GM12878 (cell line): ENCODE measurements around the gene RAB31. TPM values are rescaled to one million over a fixed set of nuclear protein-coding genes. Genes with fewer than 3 reads are reported as not detected.

Experiments
- ATAC-seq: fragments of 200-7000 bp; cut with Tn5 transposase; 3 replicates; pipeline ENCODE4 v1.9.1; 2020; ENCODE audit warnings: mild to moderate bottlenecking, moderate library complexity
- BruUV-seq: library from RNA; stranded (reverse); fragments of 400-500 nt; replicated peaks from 2 replicates; lab custom pipeline; 2021; lab: Mats Ljungman, UMichigan
- CTCF ChIA-PET: fragments of 300-600 bp; sonication (Branson Sonifier 250); formaldehyde crosslinking; extraction: SDS; loops from one replicate; lab custom pipeline; 2021; ENCODE audit warnings: inconsistent platforms; lab: Yijun Ruan, JAX
- POLR2A ChIA-PET: fragments of 350-600 bp; formaldehyde crosslinking; extraction: SDS; loops from one replicate; lab custom pipeline; 2021; ENCODE audit warnings: inconsistent platforms; lab: Charles Lee
- RAD21 ChIA-PET: fragments of 300-600 bp; sonication (Branson Sonifier 250); formaldehyde crosslinking; loops from one replicate; lab custom pipeline; 2023; ENCODE audit warnings: antibody characterized with exemption; ENCODE audit not compliant: unreplicated experiment; lab: Charles Lee
- SMC1A ChIA-PET: fragments of 300-600 bp; sonication (Branson Sonifier 250); formaldehyde crosslinking; loops from one replicate; lab custom pipeline; 2023; ENCODE audit not compliant: unreplicated experiment, uncharacterized antibody; lab: Charles Lee
- DNase-seq: peaks from one replicate; pipeline ENCODE4 v3.0.0-alpha.2; 2011; ENCODE audit warnings: low read depth, low spot score
- FAIRE-seq: peaks from 3 replicates; lab custom pipeline; 2011; peaks lifted over from hg19 to GRCh38; lab: Jason Lieb, UNC
- H2AFZ ChIP-seq: 2 replicates; pipeline ENCODE4 v1.6.0; 2011; ENCODE audit warnings: low read depth, low read length, control low read depth; ENCODE audit not compliant: control insufficient read depth
- H3K27ac ChIP-seq: 2 replicates; pipeline ENCODE4 v1.5.1; 2011; ENCODE audit warnings: control low read depth; ENCODE audit not compliant: control insufficient read depth, insufficient read depth
- H3K27me3 ChIP-seq, 2 experiments: replicated peaks in 1 of 2; 2 replicates each; pipeline versions ENCODE4 v1.6.0 to v1.6.1; 2011; ENCODE audit warnings: low read length in 1 of 2; ENCODE audit not compliant: control insufficient read depth in 2 of 2, insufficient read depth in 2 of 2
- H3K36me3 ChIP-seq, 2 experiments: 2 replicates each; pipeline ENCODE4 v1.5.1; 2011; ENCODE audit warnings: low read length in 1 of 2; ENCODE audit not compliant: control insufficient read depth in 2 of 2, insufficient read depth in 2 of 2
- H3K4me1 ChIP-seq: 2 replicates; pipeline ENCODE4 v1.6.1; 2011; ENCODE audit warnings: mild to moderate bottlenecking, low read length, moderate library complexity, mixed read lengths; ENCODE audit not compliant: control insufficient read depth, insufficient read depth
- H3K4me2 ChIP-seq: 2 replicates; pipeline ENCODE4 v1.6.0; 2011; ENCODE audit warnings: control low read depth; ENCODE audit not compliant: control insufficient read depth, insufficient read depth
- H3K4me3 ChIP-seq: fragments of 200-600 bp; sonication (generic); 2 replicates; pipeline ENCODE4 v1.5.1; 2016
- H3K79me2 ChIP-seq: 2 replicates; pipeline ENCODE4 v1.6.0; 2011; ENCODE audit warnings: low read length; ENCODE audit not compliant: control insufficient read depth, insufficient read depth
- H3K9ac ChIP-seq: 2 replicates; pipeline ENCODE4 v1.8.0; 2011; ENCODE audit warnings: low read length, control low read depth, mixed read lengths; ENCODE audit not compliant: control insufficient read depth, insufficient read depth
- H3K9me3 ChIP-seq: replicated peaks from 3 replicates; pipeline ENCODE4 v1.5.1; 2011; ENCODE audit warnings: mild to moderate bottlenecking, low read length; ENCODE audit not compliant: control insufficient read depth, insufficient read depth
- H4K20me1 ChIP-seq: 2 replicates; pipeline ENCODE4 v1.6.0; 2011; ENCODE audit not compliant: control insufficient read depth, insufficient read depth
- BHLHE40 ChIP-seq, 2 experiments: fragments of 450-650 bp in 1 of 2; IDR thresholded peaks; 2 replicates each; pipeline ENCODE4 v1.6.1; 2011 to 2017; ENCODE audit warnings: low read depth in 2 of 2, borderline replicate concordance in 1 of 2, improper control_type of control experiment in 1 of 2, low read length in 1 of 2, mild to moderate bottlenecking in 1 of 2
- CREM ChIP-seq: IDR thresholded peaks from 2 replicates; pipeline ENCODE4 v1.6.1; 2014; ENCODE audit warnings: antibody characterized with exemption, low read depth
- EED ChIP-seq: sonication (generic); IDR thresholded peaks from 2 replicates; pipeline ENCODE4 v1.6.1; 2016; ENCODE audit warnings: antibody characterized with exemption, low read depth
- ELK1 ChIP-seq: IDR thresholded peaks from 2 replicates; pipeline ENCODE4 v1.6.1; 2012; ENCODE audit warnings: low read depth, low read length, improper control_type of control experiment
- MLLT1 ChIP-seq: fragments of 450-650 bp; IDR thresholded peaks from 2 replicates; pipeline ENCODE4 v1.6.1; 2016; ENCODE audit warnings: mild to moderate bottlenecking
- NFYA ChIP-seq: IDR thresholded peaks from 2 replicates; pipeline ENCODE4 v1.6.1; 2011; ENCODE audit warnings: low read depth, mild to moderate bottlenecking, low read length, improper control_type of control experiment, borderline replicate concordance
- SP1 ChIP-seq: IDR thresholded peaks from one replicate; pipeline ENCODE4 v1.6.1; 2011; ENCODE audit warnings: low read depth, low read length
- SRF ChIP-seq, 2 experiments: IDR thresholded peaks; 2 replicates each; pipeline ENCODE4 v1.6.1; 2011; ENCODE audit warnings: low read depth in 2 of 2, low read length in 2 of 2, mild to moderate bottlenecking in 1 of 2, moderate library complexity in 1 of 2
- SUPT20H ChIP-seq: IDR thresholded peaks from 2 replicates; pipeline ENCODE4 v1.6.1; 2011; ENCODE audit warnings: low read depth, mild to moderate bottlenecking, low read length, moderate library complexity, borderline replicate concordance; ENCODE audit not compliant: control insufficient read depth
- USF1 ChIP-seq: IDR thresholded peaks from 2 replicates; pipeline ENCODE4 v1.6.1; 2011; ENCODE audit warnings: borderline replicate concordance, low read depth, mild to moderate bottlenecking, moderate library complexity, mixed read lengths, low read length; ENCODE audit not compliant: insufficient read depth; ENCODE audit errors: extremely low read length
- ZBTB4 ChIP-seq: fragments of 450-650 bp; formaldehyde crosslinking; IDR thresholded peaks from 2 replicates; pipeline ENCODE4 v1.4.0; 2022; ENCODE audit warnings: mild to moderate bottlenecking, moderate library complexity
- WGBS: methylation state at CpG from one replicate; pipeline ENCODE4 v1.1.6; 2016; ENCODE audit warnings: low lambda C conversion rate; ENCODE audit not compliant: insufficient replicate concordance, insufficient coverage; ENCODE audit errors: missing lambda C conversion rate; 5-methylcytosine and 5-hydroxymethylcytosine counted together
- in situ Hi-C: fragments of 300-500 bp; cut with MboI; formaldehyde crosslinking; loops from 9 replicates; pipeline ENCODE4 v1.14.3; 2018; ENCODE audit warnings: mixed read lengths
- intact Hi-C: fragments of 100-400 bp; cut with micrococcal nuclease; formaldehyde crosslinking; loops from one replicate; pipeline ENCODE4 v1.14.2; 2022; ENCODE audit not compliant: unreplicated experiment
- polyA plus RNA-seq, 11 experiments: library from polyadenylated mRNA; depleted of rRNA in 4 of 11; unstranded in 6 of 11; stranded (reverse) in 5 of 11; fragments of >200 nt; fragmentation: Nextera tagmentation in 4 of 11; fragmentation: Illumina TruSeq in 1 of 11; extraction: Ambion mirVana in 4 of 11; extraction: Trizol in 1 of 11; gene quantifications; 1 replicate in 1 of 11; 2 replicates in 10 of 11; pipeline versions ENCODE4 v1.2.1 to v1.2.3, GENCODE V29; 2011 to 2016; ENCODE audit warnings: inconsistent platforms in 2 of 11, missing spikeins in 2 of 11, low read depth in 1 of 11
- total RNA-seq, 4 experiments: library from RNA; depleted of rRNA in 3 of 4; stranded (reverse); fragments of >200 nt in 3 of 4; fragmentation: Illumina TruSeq in 1 of 4; extraction: Trizol in 1 of 4; gene quantifications; 2 replicates each; pipeline versions ENCODE4 v1.2.1 to v1.2.3, GENCODE V29; 2013 to 2021

RAB31 gene
- total and polyA plus RNA-seq, 10 of the 15 experiments (the other 5 are each of a cell fraction or from before 2014, with no cell fraction given), result 0.80 to 23.3 (median 12.2) TPM

GRCh38 chr18:9679125-9679524 is 29.0 kb upstream of the RAB31 start:
- Histone ChIP-seq H2AFZ (no peak overlapping the region), H3K27ac (no peak overlapping the region), H3K9me3 (no peaks in the 10 kb centered on the region; the same call in 2 of the 3 replicates), H3K4me1 (no peaks in the 10 kb centered on the region), H3K36me3 (no peaks in the 10 kb centered on the region), H3K79me2 (no peaks in the 10 kb centered on the region), H3K4me3 (no peak overlapping the region), H3K4me2 (no peak overlapping the region), H3K9ac (no peak overlapping the region), H3K27me3 (no peaks in the 10 kb centered on the region; a peak in 1 of 4 replicates), H4K20me1 (no peaks in the 10 kb centered on the region)
- TF ChIP-seq SP1 (no peak), EED (no peak), NFYA (no peak), USF1 (no peak), SUPT20H (no peak), MLLT1 (no peak), BHLHE40 (IDR thresholded peaks at IDR 0.05; ENCODE audit: borderline replicate concordance in 1 of 2, low read depth in 2 of 2, low read length in 1 of 2) (no peak), ZBTB4 (no peak), SRF (IDR thresholded peaks at IDR 0.05; ENCODE audit: low read depth in 2 of 2, low read length in 2 of 2) (no peak), CREM (no peak), ELK1 (no peak)
- ChIA-PET RAD21 (no interaction called here), POLR2A (no interaction called here), SMC1A (interaction anchor here (0.5 kb wide), 1 partner anchor 21 kb away, joined by 3 read pairs; no protein-coding TSS in a partner anchor), CTCF (no interaction called here)
- whole genome bisulfite sequencing, result 61% methylated on average over 17 of the region's 17 CpGs
- in situ Hi-C loops, result no loop called here
- no peak for FAIRE-seq
- DNase-seq, result no peak
- intact Hi-C loops, result no loop called here
- ATAC-seq, result no peak
- no TSS peak for BruUV-seq
